Retinal pigment epithelial cell (primary cell): ENCODE results near the gene MARF1.

Experiments used
- DNase-seq: peaks from one replicate; pipeline ENCODE4 v3.0.0-alpha.2; 2010; ENCODE audit warnings: low read depth
- H3K4me3 ChIP-seq: 2 replicates; pipeline ENCODE4 v1.5.1; 2011; ENCODE audit warnings: mild to moderate bottlenecking, low read length, control low read depth, moderate library complexity
- CTCF ChIP-seq: conservative IDR thresholded peaks from 2 replicates; pipeline ENCODE4 v1.5.1; 2011; ENCODE audit warnings: low read depth, low read length, control low read depth, inconsistent platforms

Gene MARF1

GRCh38 chr16:15545544-15545943, 97.4 kb downstream of the MARF1 start:
- no peak for DNase-seq
- no peak overlapping the region for H3K4me3 ChIP-seq
- TF ChIP-seq CTCF: no peak

GRCh38 chr16:15544405-15544804, 98.5 kb downstream of the MARF1 start:
- no peak overlapping the region for H3K4me3 ChIP-seq
- TF ChIP-seq CTCF: no peak
- DNase-seq: no peak
